Measurements from ENCODE around the gene ANKRD2.
A peak's percentile ranks its signal among the peaks of the same experiment; 100 is the strongest.
"Not testable (repeated sequence)": the region's sequence is repeated elsewhere in the genome, so short reads cannot be mapped to it uniquely, and the experiment has no call there.

The ANKRD2 gene

DNA sequence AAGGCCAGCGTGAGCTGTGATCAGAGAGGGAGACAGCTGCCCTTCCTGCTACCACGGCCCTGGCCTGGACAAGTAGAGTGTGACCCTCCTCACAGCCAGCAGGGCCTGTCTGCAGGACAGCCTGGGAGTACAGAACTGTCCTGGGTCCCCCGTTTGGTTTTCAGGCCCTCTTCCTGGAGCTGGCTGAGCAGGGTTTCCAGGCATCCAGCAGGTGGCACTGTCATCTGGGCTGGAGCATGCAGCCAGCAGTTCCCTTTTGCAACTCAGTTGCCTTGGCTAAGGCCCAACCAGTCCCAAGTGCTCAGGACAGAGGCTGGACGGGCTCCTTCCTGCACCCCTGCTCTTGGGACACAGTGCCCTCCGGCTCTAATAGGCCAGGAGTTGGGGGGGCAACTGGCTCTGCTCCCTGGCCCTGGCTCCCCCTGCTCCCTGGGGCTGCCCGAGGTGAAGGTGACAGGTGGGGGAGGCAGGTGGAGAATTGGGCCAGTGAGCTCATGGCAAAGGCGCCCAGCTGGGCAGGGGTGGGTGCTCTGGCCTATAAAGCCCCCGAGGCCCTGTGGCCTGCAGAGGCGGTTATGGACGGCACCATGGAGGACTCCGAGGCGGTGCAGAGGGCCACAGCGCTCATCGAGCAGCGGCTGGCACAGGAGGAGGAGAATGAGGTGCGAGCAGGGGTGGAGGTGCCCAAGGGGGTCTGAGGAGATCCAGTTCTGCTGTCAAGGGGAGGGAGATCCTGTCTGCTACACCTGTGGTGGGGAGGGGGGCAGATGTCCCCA is at the start of gene ANKRD2:
Gene ANKRD2, plus strand, starts transcription at position 566 of the 776 bp plus-strand sequence. Its CDS starts 10 bp downstream, at position 576.
- peak; percentile 5 for DNase-seq

- no peak for DNase-seq
Observed at GRCh38 chr10:97522937-97523336, 49.6 kb upstream of the ANKRD2 start.

GRCh38 chr10:97525086-97525485 is 47.5 kb upstream of the ANKRD2 start:
- no peak for DNase-seq

GRCh38 chr10:97525683-97526110 is 46.9 kb upstream of the ANKRD2 start:
- DNase-seq = no peak

DNA sequence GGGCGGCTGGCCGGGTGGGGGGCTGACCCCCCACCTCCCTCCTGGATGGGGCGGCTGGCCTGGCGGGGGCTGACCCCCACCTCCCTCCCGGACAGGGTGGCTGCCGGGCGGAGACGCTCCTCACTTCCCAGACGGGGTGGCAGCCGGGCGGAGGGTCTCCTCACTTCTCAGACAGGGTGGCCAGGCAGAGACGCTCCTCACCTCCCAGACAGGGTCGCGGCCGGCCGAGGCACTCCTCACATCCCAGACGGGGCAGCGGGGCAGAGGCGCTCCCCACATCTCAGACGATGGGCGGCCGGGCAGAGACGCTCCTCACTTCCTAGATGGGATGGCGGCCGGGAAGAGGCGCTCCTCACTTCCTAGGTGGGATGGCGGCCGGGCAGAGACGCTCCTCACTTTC is 43.7 kb upstream of the ANKRD2 start:
- DNase-seq = not testable (repeated sequence)

- no peak for DNase-seq
Observed at GRCh38 chr10:97529685-97530465, 42.7 kb upstream of the ANKRD2 start.

- no peak for DNase-seq
Observed at GRCh38 chr10:97531401-97531986, 41.1 kb upstream of the ANKRD2 start.

DNA sequence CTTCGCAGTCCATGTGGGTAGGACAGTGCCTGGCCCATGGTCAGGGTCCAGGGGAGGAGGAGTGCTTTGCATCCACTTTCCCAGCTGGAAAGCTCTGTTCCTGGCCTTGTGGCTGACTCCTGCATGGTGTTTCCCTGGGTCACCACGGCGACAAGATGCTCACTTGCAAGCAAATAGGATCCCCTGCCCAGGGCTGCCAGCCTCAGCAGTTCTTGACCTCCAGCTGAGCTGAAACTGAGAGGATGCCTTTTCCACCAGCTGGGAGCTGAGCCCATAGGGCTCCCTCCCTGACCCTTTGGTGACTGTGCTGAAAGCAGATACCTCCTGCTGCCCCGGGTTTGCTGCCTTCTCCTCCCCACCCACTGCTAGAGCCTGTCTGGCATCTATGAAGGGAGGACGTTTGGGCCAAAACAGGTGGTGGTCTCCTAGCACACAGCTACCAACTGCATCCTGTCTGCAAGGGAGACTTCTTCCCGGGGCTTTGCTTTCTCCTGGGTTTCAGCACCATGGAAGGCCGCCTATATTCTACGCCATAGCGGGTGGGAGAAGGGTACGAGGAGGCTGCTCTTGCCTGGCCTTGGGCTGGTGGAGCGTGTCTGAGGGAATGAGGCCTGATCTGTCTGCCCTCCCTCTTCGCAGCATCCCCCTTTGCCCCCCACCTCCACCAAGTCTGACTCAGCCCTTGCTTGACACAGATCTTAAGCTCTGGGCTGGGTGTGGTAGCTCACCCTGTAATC is 39.5 kb upstream of the ANKRD2 start:
- DNase-seq = no peak

- DNase-seq = no peak
Observed at GRCh38 chr10:97533888-97534287, 38.7 kb upstream of the ANKRD2 start.

GRCh38 chr10:97534746-97535367 is 37.7 kb upstream of the ANKRD2 start:
- DNase-seq = no peak

DNA sequence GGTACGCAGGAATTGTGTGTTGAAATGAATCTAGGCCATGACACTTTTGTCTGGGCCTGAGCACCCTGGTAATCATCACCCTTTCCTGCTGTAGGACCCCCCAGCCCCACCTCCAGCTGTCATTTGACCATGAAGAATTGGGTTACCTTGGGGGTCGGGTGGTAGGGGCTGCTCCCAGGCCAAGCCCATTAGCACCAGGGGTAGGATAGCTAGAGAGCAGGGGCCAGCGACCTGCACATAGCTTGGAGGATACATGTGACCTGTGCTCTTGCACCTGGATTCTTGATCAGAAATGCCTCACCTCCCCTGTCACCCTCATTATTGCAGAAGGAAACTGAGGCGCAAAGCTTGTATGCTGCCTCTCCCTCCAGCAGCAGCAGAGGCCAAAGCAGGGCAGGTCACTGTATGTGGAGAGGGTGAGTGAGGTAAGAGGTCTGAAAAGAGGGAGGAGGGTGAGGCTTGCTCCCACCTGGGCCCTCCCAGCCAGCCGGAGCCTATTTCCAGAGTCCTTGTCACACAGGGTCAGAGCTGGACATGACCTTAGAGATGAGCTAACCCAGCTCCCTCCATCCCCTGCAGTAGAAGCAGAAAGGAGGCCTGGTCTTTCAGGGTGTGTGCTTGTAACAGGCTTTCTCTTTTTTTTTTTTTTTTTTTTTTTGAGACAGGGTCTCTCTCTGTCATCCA is 35.3 kb upstream of the ANKRD2 start:
- no peak for DNase-seq

DNA sequence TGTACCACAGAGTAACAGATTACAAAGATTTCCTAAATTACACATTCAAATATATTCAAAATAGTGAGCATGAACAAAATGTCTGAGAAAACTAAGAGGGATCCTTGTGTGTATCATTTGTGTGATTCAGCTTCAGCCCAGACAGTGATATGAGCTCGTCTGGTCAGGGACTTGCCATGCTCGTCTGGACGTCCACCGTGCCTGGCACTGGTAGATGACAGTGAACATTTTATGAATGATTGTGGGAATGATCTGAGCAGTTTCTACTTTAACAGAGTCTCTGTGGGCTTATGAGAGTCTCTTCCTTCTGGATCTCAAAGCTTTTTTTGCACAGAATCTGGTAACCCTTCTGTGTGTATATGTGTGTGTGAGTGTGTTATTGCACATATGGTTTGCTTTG is 34.2 kb upstream of the ANKRD2 start:
- DNase-seq = no peak

- no peak for DNase-seq
Observed at GRCh38 chr10:97538839-97539238, 33.7 kb upstream of the ANKRD2 start.

DNA sequence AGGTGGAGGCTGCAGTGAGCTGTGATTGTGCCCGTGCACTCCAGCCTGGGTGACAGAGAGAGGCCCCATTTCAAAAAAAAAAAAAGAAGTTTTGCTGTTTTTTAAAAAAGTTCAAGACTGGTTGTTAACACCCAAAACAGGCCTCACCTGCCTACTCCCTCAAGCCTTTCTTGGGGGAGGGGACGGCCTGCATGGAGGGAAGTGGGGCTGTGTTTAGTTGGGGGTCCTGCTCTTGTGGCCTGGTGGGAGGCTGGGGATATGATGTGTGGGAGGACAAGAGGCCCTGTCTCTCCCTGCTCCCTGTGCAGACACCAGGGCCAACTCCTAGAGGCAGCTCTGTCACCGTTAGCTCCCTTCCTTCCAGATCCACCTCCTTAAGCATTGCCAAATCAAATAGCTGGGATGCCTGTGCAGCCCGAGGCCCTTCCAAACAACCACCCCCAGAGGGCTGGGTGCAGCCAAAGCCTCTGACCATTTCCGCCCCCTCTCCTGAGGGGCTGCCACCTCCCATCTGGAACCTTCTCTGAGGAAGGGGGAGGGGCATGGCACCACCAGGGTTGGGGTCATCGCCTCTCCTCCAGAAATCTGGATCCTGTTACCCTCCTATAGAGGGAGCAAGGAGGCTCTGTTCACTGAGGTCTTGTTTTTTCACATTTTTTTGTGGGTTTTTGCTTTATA is 32.9 kb upstream of the ANKRD2 start:
- no peak for DNase-seq

- DNase-seq = no peak
Observed at GRCh38 chr10:97540669-97541500, 31.7 kb upstream of the ANKRD2 start.

GRCh38 chr10:97542169-97543024 is 30.2 kb upstream of the ANKRD2 start:
- DNase-seq = no peak

- DNase-seq = no peak
Observed at GRCh38 chr10:97543025-97543546, 29.5 kb upstream of the ANKRD2 start.

- no peak for DNase-seq
Observed at GRCh38 chr10:97546456-97547270, 25.9 kb upstream of the ANKRD2 start.
